Pancreas (tissue), 10 donors: ENCODE data around the gene BRI3BP. TPM values are rescaled to one million over a fixed set of nuclear protein-coding genes. Genes with fewer than 3 reads are reported as not detected.

Experiments used
- ATAC-seq, 4 donors: fragments of 200-7000 bp; cut with Tn5 transposase; one replicate each; pipeline versions ENCODE4 v1.8.0 to v1.9.1; 2020; ENCODE audit warnings: mild to moderate bottlenecking in 4 of 4, moderate library complexity in 4 of 4
- DNase-seq, 6 donors: peaks; one replicate each; pipeline ENCODE4 v3.0.0-alpha.2; 2020
- FAIRE-seq: peaks from 2 replicates; lab custom pipeline; 2012; peaks lifted over from hg19 to GRCh38; lab: Jason Lieb, UNC
- H3K27ac ChIP-seq, 4 donors: fragments of 200-600 bp; sonication (generic); 1 replicate in 3 of 4; 2 replicates in 1 of 4; pipeline versions ENCODE4 v1.5.0 to v1.8.0; 2020
- H3K27me3 ChIP-seq, 4 donors: fragments of 200-600 bp; one replicate each; pipeline ENCODE4 v1.8.0; 2021
- H3K36me3 ChIP-seq, 3 donors: fragments of 200-600 bp; sonication (generic) in 1 of 3; one replicate each; pipeline versions ENCODE4 v1.5.0 to v1.8.0; 2020 to 2021
- H3K4me1 ChIP-seq, 3 donors: fragments of 200-600 bp; one replicate each; pipeline ENCODE4 v1.8.0; 2021
- H3K4me3 ChIP-seq, 4 donors: fragments of 200-600 bp; sonication (generic) in 2 of 4; one replicate each; pipeline versions ENCODE4 v1.5.0 to v1.8.0; 2020 to 2021
- H3K9me3 ChIP-seq, 4 donors: fragments of 200-600 bp; one replicate each; pipeline ENCODE4 v1.8.0; 2021
- WGBS, 2 donors: extraction: QIAGEN DNeasy Blood & Tissue Kit; methylation state at CpG; one replicate each; pipeline ENCODE4 v1.1.7; 2013; 5-methylcytosine and 5-hydroxymethylcytosine counted together
- intact Hi-C, 3 donors: fragments of 100-400 bp; cut with DNase I; formaldehyde crosslinking; loops; one replicate each; pipeline versions ENCODE4 v1.11.1 to v1.14.2; 2022
- polyA plus RNA-seq, 2 donors: library from polyadenylated mRNA; stranded (reverse); fragments of 200-250 nt; gene quantifications; one replicate each; pipeline ENCODE4 v1.2.3, GENCODE V29; 2013
- total RNA-seq, 6 donors: library from RNA; stranded (reverse); fragmentation: NEBNext Ultra II Directional in 4 of 6; extraction: Animal tissue kit (Norgen Biotek cat#: 25700) in 4 of 6; gene quantifications; one replicate each; pipeline versions ENCODE4 v1.2.1 to v1.2.4, GENCODE V29; 2021 to 2023
- TF ChIP-seq, protein P1 (sequence below), 4 donors: fragments of 200-600 bp; sonication (generic) in 3 of 4; IDR thresholded peaks; one replicate each; pipeline versions ENCODE4 v1.5.0 to v1.8.0; 2021; ENCODE audit warnings: antibody characterized with exemption in 4 of 4
- donor health status: healthy with polysubstance abuse.
- donor health status: DM: no; HTN: no; CAD: no; lungs with moderate emphysema.
- donor health status: DM: no; HTN: no; CAD: no.
- donor health status: control.
- donor health status: control.
- donor health status: Bipolar disorder and iron deficiency.
- donor health status: DM: yes; HTN: yes; CAD: no.
- donor health status: DM: no; HTN: no; CAD: no.
- donor health status: DM: no; HTN: no; CAD: no.
- donor health status: DM: yes; HTN: yes; CAD: no.

The BRI3BP gene
- total and polyA plus RNA-seq, 8 donors, result 1.5 to 10.6 (median 5.0) TPM

DNA sequence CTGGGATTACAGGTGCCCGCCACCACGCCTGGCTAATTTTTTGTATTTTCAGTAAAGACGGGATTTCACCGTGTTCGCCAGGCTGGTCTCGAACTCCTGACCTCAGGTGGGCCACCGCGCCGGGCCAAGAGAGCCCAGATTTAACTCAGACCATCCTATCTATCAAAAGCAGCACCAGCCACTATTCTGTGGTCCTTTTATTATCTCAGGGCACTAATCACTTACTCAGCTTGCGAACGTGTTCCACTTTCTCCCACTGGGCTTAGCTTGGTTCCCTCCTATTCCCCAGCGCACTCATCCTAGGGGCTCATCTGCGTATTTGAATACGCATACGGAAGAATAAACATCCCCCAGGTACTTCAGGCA lies 55.6 kb downstream of the BRI3BP start:
- 45 to 50% methylated on average over 15 of the region's 15 CpGs for WGBS, 2 donors

DNA sequence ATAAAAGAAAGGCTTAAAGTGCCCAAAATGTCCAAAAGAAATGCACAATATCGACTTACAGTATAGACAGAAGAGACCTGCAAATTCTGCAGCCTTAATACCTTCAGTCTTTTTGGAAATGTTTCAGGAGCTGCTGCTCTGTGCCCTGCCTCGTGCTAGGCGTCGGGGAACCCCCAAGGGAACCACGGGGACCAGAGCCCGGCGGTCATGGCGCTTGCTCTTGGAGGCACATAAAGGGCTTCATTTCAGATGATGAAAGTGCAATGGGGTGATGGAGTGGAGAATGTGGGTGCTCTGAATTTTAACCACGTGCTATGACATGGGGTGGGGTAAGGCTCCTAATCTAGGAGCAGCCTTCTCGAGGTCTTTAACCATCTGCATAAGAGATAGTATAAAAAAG lies 57.0 kb downstream of the BRI3BP start:
- H3K4me3 ChIP-seq, result no peak overlapping the region
- no peaks in the 10 kb centered on the region for H3K36me3 ChIP-seq
- no peak overlapping the region for H3K27ac ChIP-seq
- no peak for FAIRE-seq
- H3K4me1 ChIP-seq, result no peaks in the 10 kb centered on the region
- intact Hi-C loops, result no loop called here
- H3K27me3 ChIP-seq, result no peaks in the 10 kb centered on the region
- no peak for ATAC-seq
- DNase-seq, result no peak
- no peaks in the 10 kb centered on the region for H3K9me3 ChIP-seq
- WGBS, 2 donors, result 88 to 90% methylated on average over 10 of the region's 10 CpGs
- TF ChIP-seq, protein P1, sequence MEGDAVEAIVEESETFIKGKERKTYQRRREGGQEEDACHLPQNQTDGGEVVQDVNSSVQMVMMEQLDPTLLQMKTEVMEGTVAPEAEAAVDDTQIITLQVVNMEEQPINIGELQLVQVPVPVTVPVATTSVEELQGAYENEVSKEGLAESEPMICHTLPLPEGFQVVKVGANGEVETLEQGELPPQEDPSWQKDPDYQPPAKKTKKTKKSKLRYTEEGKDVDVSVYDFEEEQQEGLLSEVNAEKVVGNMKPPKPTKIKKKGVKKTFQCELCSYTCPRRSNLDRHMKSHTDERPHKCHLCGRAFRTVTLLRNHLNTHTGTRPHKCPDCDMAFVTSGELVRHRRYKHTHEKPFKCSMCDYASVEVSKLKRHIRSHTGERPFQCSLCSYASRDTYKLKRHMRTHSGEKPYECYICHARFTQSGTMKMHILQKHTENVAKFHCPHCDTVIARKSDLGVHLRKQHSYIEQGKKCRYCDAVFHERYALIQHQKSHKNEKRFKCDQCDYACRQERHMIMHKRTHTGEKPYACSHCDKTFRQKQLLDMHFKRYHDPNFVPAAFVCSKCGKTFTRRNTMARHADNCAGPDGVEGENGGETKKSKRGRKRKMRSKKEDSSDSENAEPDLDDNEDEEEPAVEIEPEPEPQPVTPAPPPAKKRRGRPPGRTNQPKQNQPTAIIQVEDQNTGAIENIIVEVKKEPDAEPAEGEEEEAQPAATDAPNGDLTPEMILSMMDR (IDR thresholded peaks at IDR 0.05), result no peak

More for the DNA sequence above, 55.6 kb downstream of the BRI3BP start:
- no peaks in the 10 kb centered on the region for H3K4me1 ChIP-seq
- TF ChIP-seq, protein P1 (IDR thresholded peaks at IDR 0.05), result no peak
- no peaks in the 10 kb centered on the region for H3K27me3 ChIP-seq
- FAIRE-seq (no peak), ATAC-seq (peak; percentile 21 to 43 (median 40)), DNase-seq (no peak)
- peak overlapping the region; percentile 35 to 58 (median 51) for H3K4me3 ChIP-seq
- no peaks in the 10 kb centered on the region for H3K9me3 ChIP-seq
- no peaks in the 10 kb centered on the region for H3K36me3 ChIP-seq
- intact Hi-C loops, result no loop called here
- H3K27ac ChIP-seq, result no peak overlapping the region

DNA sequence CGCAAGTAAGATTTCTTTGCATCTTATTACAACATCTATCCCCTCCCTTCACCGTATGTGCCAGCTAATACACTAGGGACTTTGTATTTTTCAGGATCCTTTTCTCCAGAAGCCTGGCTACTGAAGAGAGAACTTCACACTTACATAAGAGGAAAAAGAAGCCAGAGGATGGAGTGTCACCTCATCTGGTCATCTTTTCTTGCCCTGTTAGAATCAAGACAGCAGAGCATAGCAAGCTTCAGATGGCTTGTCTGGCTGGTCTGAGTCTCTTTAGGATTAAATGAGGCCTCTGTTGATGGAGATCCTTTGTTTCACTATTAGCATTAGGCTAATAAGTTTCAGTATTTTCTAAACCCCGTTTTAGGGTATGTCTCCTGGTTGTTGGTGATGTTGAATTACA lies 57.4 kb downstream of the BRI3BP start:
- H3K4me1 ChIP-seq, result no peaks in the 10 kb centered on the region
- DNase-seq (no peak), FAIRE-seq (no peak), ATAC-seq (no peak)
- 74 to 75% methylated on average over 3 of the region's 3 CpGs for WGBS, 2 donors
- TF ChIP-seq, protein P1 (IDR thresholded peaks at IDR 0.05), result no peak
- H3K9me3 ChIP-seq, result no peaks in the 10 kb centered on the region
- no peak overlapping the region for H3K4me3 ChIP-seq
- H3K36me3 ChIP-seq, result no peaks in the 10 kb centered on the region
- H3K27ac ChIP-seq, result no peak overlapping the region
- intact Hi-C loops, result no loop called here
- no peaks in the 10 kb centered on the region for H3K27me3 ChIP-seq

DNA sequence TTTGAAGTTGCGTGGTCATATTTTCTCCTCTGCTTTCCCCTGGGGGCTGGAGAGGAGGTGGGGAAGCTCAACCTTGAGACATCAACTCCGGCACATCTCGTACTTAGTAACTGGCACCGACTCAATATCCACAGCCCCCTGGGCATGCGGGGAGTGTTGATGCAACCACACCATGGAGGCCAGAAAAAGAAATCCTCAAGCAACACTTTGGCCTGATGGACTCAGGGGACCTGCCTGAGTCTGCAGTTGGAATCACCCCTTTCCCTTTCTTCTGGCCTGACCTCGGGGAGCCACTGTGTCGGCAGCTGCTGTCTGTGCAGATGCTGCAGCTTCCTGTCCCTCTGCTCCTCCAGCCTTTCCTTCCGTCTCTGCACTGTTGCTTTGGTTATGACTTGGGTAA lies 60.4 kb downstream of the BRI3BP start:
- ATAC-seq, result no peak
- WGBS, 2 donors, result 70 to 83% methylated on average over 8 of the region's 8 CpGs
- intact Hi-C loops, result no loop called here
- no peak for DNase-seq
- Histone ChIP-seq H3K27me3 (no peaks in the 10 kb centered on the region), H3K9me3 (no peaks in the 10 kb centered on the region), H3K36me3 (no peaks in the 10 kb centered on the region), H3K4me1 (no peaks in the 10 kb centered on the region), H3K4me3 (no peak overlapping the region), H3K27ac (no peak overlapping the region)
- TF ChIP-seq, protein P1 (IDR thresholded peaks at IDR 0.05), result no peak
- no peak for FAIRE-seq

DNA sequence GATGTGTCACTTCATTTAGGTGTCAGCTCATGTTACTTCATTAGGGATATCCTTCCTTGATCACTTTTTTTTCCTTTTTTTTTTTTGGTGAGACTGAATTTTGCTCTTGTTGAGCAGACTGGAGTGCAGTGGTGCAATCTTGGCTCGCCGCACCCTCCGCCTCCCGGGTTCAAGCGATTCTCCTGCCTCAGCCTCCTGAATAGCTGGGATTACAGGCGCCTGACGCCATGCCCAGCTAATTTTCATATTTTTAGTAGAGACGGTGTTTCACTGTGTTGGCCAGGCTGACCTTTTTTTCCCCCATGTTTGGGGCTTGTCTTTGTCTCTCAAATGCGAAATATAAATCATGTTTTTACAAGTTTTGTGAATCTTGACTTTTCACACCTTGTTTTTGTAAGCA lies 62.1 kb downstream of the BRI3BP start:
- no peak overlapping the region for H3K27ac ChIP-seq
- intact Hi-C loops, result no loop called here
- H3K4me1 ChIP-seq, result no peaks in the 10 kb centered on the region
- FAIRE-seq, result no peak
- no peak overlapping the region for H3K4me3 ChIP-seq
- H3K9me3 ChIP-seq, result no peaks in the 10 kb centered on the region
- 85 to 90% methylated on average over 9 of the region's 9 CpGs for WGBS, 2 donors
- H3K36me3 ChIP-seq, result no peaks in the 10 kb centered on the region
- no peak for ATAC-seq
- DNase-seq, result no peak
- TF ChIP-seq, protein P1 (IDR thresholded peaks at IDR 0.05), result no peak
- no peaks in the 10 kb centered on the region for H3K27me3 ChIP-seq
